ENCODE data around the gene ACTL7A. TPM values are rescaled to one million over a fixed set of nuclear protein-coding genes. Genes with fewer than 3 reads are reported as not detected.
"Not testable (repeated sequence)": the region's sequence is repeated elsewhere in the genome, so short reads cannot be mapped to it uniquely, and the experiment has no call there.

Gene ACTL7A
- total RNA-seq, 2 experiments from 2014 or later = not detected

DNA sequence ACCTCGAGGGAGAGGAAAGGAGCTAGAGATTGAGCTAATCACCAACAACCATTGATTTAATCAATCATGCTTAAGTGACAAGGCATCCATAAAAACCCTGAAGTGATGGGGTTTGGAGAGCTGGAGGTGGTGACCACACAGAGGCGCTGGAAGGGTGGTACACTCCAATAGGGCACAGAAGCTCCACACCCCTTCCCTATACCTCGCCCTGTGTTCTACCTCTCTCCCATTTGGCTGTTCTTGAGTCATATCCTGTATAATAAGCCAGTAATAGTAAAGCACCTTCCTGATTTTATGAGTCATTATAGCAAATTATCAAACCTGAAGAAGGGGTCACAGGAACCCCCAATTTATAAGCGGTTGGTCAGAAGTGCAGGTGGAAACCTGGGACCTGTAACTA is 24.5 kb upstream of the ACTL7A start:
- no peak overlapping the region for H3K27ac Mint-ChIP-seq
- POLR2A ChIA-PET = no interaction called here
- CTCF ChIA-PET = no interaction called here
- no peaks in the 10 kb centered on the region for H3K27me3 Mint-ChIP-seq
- H3K4me3 Mint-ChIP-seq = no peak overlapping the region
- H3K36me3 Mint-ChIP-seq (ENCODE audit: low read depth) = no peaks in the 10 kb centered on the region
- H3K9me3 Mint-ChIP-seq = no peaks in the 10 kb centered on the region
- DNase-seq = no peak
- peaks cover 10% of the 10 kb centered on the region for H3K4me1 Mint-ChIP-seq

- no peaks in the 10 kb centered on the region for H3K36me3 Mint-ChIP-seq (ENCODE audit: low read depth)
- ChIA-PET POLR2A (no interaction called here), CTCF (no interaction called here)
- DNase-seq = no peak
- H3K27ac Mint-ChIP-seq = no peak overlapping the region
- H3K27me3 Mint-ChIP-seq = no peaks in the 10 kb centered on the region
- H3K9me3 Mint-ChIP-seq = no peaks in the 10 kb centered on the region
- no peak overlapping the region for H3K4me3 Mint-ChIP-seq
- H3K4me1 Mint-ChIP-seq = peaks cover 15% of the 10 kb centered on the region
Measured at GRCh38 chr9:108838017-108838416, 24.0 kb upstream of the ACTL7A start.

- H3K9me3 Mint-ChIP-seq; H3K27me3 Mint-ChIP-seq; DNase-seq; H3K4me3 Mint-ChIP-seq; POLR2A ChIA-PET; CTCF ChIA-PET; H3K36me3 Mint-ChIP-seq (ENCODE audit: low read depth); H3K27ac Mint-ChIP-seq: not testable (repeated sequence)
- H3K4me1 Mint-ChIP-seq = peaks cover 18% of the 10 kb centered on the region
Measured at GRCh38 chr9:108839561-108839960, 22.5 kb upstream of the ACTL7A start.

DNA sequence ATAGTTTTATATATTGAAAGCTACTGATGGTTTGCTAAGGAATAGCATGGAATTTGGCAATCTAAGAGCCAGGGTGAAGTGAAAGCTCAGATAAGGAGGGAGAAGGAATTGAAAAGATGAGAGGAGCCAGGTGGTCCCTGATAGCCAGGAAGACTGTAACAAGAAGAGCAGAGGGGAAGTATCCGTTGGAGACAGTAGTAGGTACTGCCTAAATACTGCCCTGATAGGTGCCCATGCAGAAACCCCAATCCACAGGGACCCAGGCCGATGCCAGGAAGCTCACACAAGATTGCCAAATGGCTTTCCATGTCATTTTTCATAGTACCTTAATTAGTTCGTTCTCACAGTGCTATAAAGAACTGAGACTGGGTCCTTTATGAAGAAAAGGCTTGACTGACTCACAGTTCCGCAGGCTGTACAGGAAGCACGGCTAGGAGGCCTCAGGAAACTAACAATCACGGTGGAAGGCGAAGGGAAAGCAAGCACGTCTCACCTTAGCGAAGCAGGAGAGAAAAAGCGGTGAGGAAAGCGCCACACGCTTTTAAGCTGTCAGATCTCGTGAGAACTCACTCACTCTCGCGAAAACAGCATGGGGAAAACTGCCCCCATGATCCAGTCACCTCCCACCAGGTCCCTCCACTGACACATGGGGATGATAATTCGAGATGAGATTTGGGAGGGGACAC is 19.3 kb upstream of the ACTL7A start:
- H3K4me3 Mint-ChIP-seq = peak overlapping the region; percentile 28
- peak overlapping the region; percentile 52 for H3K27ac Mint-ChIP-seq
- ChIA-PET POLR2A (no interaction called here), CTCF (interaction anchor here (0.7 to 1.5 kb wide), 2 partner anchors 9 to 42 kb away, joined by 3 read pairs; no protein-coding TSS in a partner anchor)
- no peaks in the 10 kb centered on the region for H3K9me3 Mint-ChIP-seq
- DNase-seq = peak; percentile 11
- H3K27me3 Mint-ChIP-seq = peaks cover 2% of the 10 kb centered on the region
- peaks cover 12% of the 10 kb centered on the region for H3K4me1 Mint-ChIP-seq
- H3K36me3 Mint-ChIP-seq (ENCODE audit: low read depth) = no peaks in the 10 kb centered on the region

DNA sequence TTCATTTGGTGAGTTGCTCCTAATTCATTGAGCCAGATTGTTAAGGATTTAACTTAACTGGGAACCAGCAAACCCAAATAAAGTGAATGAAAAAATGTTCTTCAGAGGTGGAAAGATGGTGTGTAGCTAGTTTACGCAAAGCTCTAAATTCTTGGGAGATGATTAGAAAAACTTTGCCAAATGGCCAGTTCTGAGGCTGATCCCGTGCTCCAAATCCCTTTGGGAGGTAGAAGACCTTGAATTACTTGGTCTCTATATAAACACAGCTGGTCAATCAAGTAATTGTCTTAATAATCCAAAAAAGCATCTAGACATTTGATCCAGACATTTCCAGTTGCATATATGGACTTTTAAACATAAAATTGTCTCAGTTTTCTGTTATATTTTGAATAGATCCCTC is 17.7 kb upstream of the ACTL7A start:
- no peak overlapping the region for H3K4me3 Mint-ChIP-seq
- no peak overlapping the region for H3K27ac Mint-ChIP-seq
- H3K4me1 Mint-ChIP-seq = peaks cover 12% of the 10 kb centered on the region
- H3K27me3 Mint-ChIP-seq = peaks cover 2% of the 10 kb centered on the region
- no peaks in the 10 kb centered on the region for H3K36me3 Mint-ChIP-seq (ENCODE audit: low read depth)
- ChIA-PET POLR2A (no interaction called here), CTCF (interaction anchor here (0.7 kb wide), 1 partner anchor 1129 kb away, joined by 3 read pairs; no protein-coding TSS in a partner anchor)
- H3K9me3 Mint-ChIP-seq = no peaks in the 10 kb centered on the region
- DNase-seq = no peak

GRCh38 chr9:108844856-108845255 is 17.2 kb upstream of the ACTL7A start:
- Mint-ChIP-seq H3K27ac (no peak overlapping the region), H3K9me3 (no peaks in the 10 kb centered on the region), H3K4me3 (no peak overlapping the region), H3K27me3 (peaks cover 2% of the 10 kb centered on the region), H3K36me3 (ENCODE audit: low read depth) (no peaks in the 10 kb centered on the region), H3K4me1 (peaks cover 12% of the 10 kb centered on the region)
- CTCF ChIA-PET = no interaction called here
- DNase-seq = no peak
- POLR2A ChIA-PET = no interaction called here

DNA sequence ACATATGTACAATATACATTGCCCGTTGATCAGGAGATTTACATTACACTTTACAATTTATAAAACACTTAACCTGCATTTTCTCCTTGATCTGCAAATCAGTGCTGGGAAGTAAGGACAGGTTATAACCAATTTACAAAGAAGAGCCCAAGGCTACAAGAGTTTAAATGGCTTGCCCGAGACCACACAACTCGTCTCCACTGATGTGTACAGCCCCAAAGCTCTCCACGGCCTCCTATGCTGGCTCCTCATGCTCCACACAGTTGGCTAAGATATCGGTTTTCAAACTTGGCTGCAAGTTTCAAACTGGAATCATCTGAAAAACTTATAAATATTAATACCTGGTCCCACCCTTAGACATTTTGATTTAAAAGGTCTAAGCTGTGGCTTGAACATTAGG is 16.6 kb upstream of the ACTL7A start:
- H3K4me1 Mint-ChIP-seq = peaks cover 12% of the 10 kb centered on the region
- ChIA-PET POLR2A (no interaction called here), CTCF (no interaction called here)
- H3K27me3 Mint-ChIP-seq = peaks cover 2% of the 10 kb centered on the region
- no peaks in the 10 kb centered on the region for H3K9me3 Mint-ChIP-seq
- H3K36me3 Mint-ChIP-seq (ENCODE audit: low read depth) = no peaks in the 10 kb centered on the region
- no peak overlapping the region for H3K27ac Mint-ChIP-seq
- H3K4me3 Mint-ChIP-seq = no peak overlapping the region
- no peak for DNase-seq

DNA sequence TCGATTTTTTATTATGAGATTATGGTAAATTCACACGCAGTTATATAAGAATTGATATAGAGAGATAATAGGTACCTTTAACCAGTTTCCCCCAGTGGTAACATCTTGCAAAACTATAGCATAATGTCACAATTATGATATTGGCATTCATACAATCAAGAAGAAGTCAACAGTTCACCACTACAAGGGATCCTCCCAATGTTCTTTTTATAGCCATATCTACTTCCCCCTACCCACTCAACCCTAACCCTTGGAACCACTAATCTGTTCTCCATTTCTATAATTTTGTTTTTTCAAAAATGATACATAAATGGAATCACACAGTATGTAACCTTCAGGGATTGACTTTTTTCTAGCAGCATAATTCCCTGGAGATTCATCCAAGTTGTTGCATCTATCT is 16.1 kb upstream of the ACTL7A start:
- peaks cover 2% of the 10 kb centered on the region for H3K27me3 Mint-ChIP-seq
- ChIA-PET CTCF (no interaction called here), POLR2A (no interaction called here)
- no peaks in the 10 kb centered on the region for H3K9me3 Mint-ChIP-seq
- H3K4me1 Mint-ChIP-seq = peaks cover 12% of the 10 kb centered on the region
- no peak for DNase-seq
- no peak overlapping the region for H3K4me3 Mint-ChIP-seq
- H3K27ac Mint-ChIP-seq = no peak overlapping the region
- H3K36me3 Mint-ChIP-seq (ENCODE audit: low read depth) = no peaks in the 10 kb centered on the region

- H3K27me3 Mint-ChIP-seq; CTCF ChIA-PET; DNase-seq; H3K4me1 Mint-ChIP-seq; H3K4me3 Mint-ChIP-seq; POLR2A ChIA-PET; H3K36me3 Mint-ChIP-seq (ENCODE audit: low read depth); H3K9me3 Mint-ChIP-seq; H3K27ac Mint-ChIP-seq: not testable (repeated sequence)
Measured at GRCh38 chr9:108848296-108848695, 13.8 kb upstream of the ACTL7A start.

- POLR2A ChIA-PET = no interaction called here
- H3K36me3 Mint-ChIP-seq (ENCODE audit: low read depth) = no peaks in the 10 kb centered on the region
- peaks cover 4% of the 10 kb centered on the region for H3K27me3 Mint-ChIP-seq
- no peaks in the 10 kb centered on the region for H3K4me1 Mint-ChIP-seq
- no peaks in the 10 kb centered on the region for H3K9me3 Mint-ChIP-seq
- H3K27ac Mint-ChIP-seq = no peak overlapping the region
- CTCF ChIA-PET = no interaction called here
- DNase-seq = no peak
- no peak overlapping the region for H3K4me3 Mint-ChIP-seq
Measured at GRCh38 chr9:108850293-108850897, 11.7 kb upstream of the ACTL7A start.

DNA sequence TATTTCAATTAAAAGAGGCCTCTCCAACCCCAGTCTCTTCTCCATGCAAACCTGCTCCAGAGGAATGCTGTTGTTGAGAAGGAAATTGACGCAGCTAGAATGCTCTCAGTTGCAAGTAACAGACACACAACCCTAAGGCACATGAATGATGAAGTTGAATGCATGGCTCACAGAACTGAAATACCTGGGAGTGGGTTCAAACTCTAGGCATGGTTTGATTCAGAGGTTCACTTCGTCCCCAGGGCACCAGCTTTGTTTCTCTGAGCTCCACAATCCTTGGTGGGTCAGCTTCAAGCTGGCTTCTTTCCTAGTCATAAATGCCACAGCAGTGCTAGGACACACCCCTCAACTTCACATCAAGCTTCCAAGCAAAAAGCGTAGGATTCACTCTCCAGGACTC is 10.9 kb upstream of the ACTL7A start:
- Mint-ChIP-seq H3K36me3 (ENCODE audit: low read depth) (no peaks in the 10 kb centered on the region), H3K9me3 (no peaks in the 10 kb centered on the region), H3K4me3 (no peak overlapping the region), H3K27me3 (peaks cover 4% of the 10 kb centered on the region), H3K4me1 (no peaks in the 10 kb centered on the region), H3K27ac (no peak overlapping the region)
- no peak for DNase-seq
- ChIA-PET POLR2A (no interaction called here), CTCF (interaction anchor here (1.0 to 1.6 kb wide), 2 partner anchors 8 to 10 kb away, joined by 3 read pairs; no protein-coding TSS in a partner anchor)

DNA sequence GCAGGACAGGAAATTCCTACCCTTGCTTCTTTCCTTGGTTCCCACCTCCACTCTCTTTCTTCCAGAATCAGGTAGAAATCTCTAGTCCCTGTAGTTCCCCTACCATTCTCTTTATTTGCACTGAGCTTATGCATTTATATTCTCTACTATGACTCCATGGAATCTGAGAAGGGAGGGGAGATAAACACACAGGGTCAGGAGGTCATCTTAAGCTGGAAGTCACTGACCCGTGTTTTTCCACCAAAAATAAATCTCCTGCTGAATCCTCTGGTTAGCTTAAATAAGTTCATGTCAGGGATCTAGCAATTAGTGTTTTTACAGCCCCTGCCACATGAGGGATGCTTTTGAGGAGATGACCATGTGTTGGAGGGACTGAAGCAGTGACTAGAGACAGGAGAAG is 10.0 kb upstream of the ACTL7A start:
- CTCF ChIA-PET = interaction anchor here (1.6 kb wide), 1 partner anchor 9 kb away, joined by 3 read pairs; no protein-coding TSS in a partner anchor

GRCh38 chr9:108854094-108854493 is 8.0 kb upstream of the ACTL7A start:
- Mint-ChIP-seq H3K4me1 (no peaks in the 10 kb centered on the region), H3K4me3 (no peak overlapping the region), H3K9me3 (no peaks in the 10 kb centered on the region), H3K27me3 (peaks cover 2% of the 10 kb centered on the region), H3K27ac (no peak overlapping the region), H3K36me3 (ENCODE audit: low read depth) (no peaks in the 10 kb centered on the region)
- ChIA-PET CTCF (interaction anchor here (0.7 to 0.9 kb wide), 2 partner anchors 17 to 380 kb away, joined by 3 read pairs; no protein-coding TSS in a partner anchor), POLR2A (no interaction called here)
- no peak for DNase-seq

More for the DNA sequence above, 10.0 kb upstream of the ACTL7A start:
- Mint-ChIP-seq H3K27ac (no peak overlapping the region), H3K27me3 (peaks cover 2% of the 10 kb centered on the region), H3K36me3 (ENCODE audit: low read depth) (no peaks in the 10 kb centered on the region), H3K4me3 (no peak overlapping the region), H3K9me3 (no peaks in the 10 kb centered on the region), H3K4me1 (no peaks in the 10 kb centered on the region)
- POLR2A ChIA-PET = no interaction called here
- DNase-seq = no peak
